ENCODE results near the gene SRXN1.

The SRXN1 gene

GRCh38 chr20:607476-607875 lies 45.5 kb downstream of the SRXN1 start:
- no peak for DNase-seq (ENCODE audit: low read depth)

GRCh38 chr20:605237-605636 lies 47.8 kb downstream of the SRXN1 start:
- no peak for DNase-seq (ENCODE audit: low read depth)

- no peak for DNase-seq (ENCODE audit: low read depth)
Measured at GRCh38 chr20:603116-603640, 49.8 kb downstream of the SRXN1 start.

GRCh38 chr20:602111-602970 lies 50.7 kb downstream of the SRXN1 start:
- no peak for DNase-seq (ENCODE audit: low read depth)

GRCh38 chr20:600736-601135 lies 52.3 kb downstream of the SRXN1 start:
- DNase-seq (ENCODE audit: low read depth): no peak

- no peak for DNase-seq (ENCODE audit: low read depth)
Measured at GRCh38 chr20:600141-600540, 52.9 kb downstream of the SRXN1 start.

- no peak for DNase-seq (ENCODE audit: low read depth)
Measured at GRCh38 chr20:598133-598850, 54.7 kb downstream of the SRXN1 start.

GRCh38 chr20:597560-597959 lies 55.4 kb downstream of the SRXN1 start:
- no peak for DNase-seq (ENCODE audit: low read depth)

All from HS-5 (cell line).